SK-N-SH (cell line): ENCODE measurements around the gene BTK. TPM values are rescaled to one million over a fixed set of nuclear protein-coding genes. Genes with fewer than 3 reads are reported as not detected.
A peak's percentile ranks its signal among the peaks of the same experiment; 100 is the strongest.

ENCODE experiments used
- CTCF ChIA-PET: fragments of 300-600, 350-600 bp; formaldehyde crosslinking; extraction: SDS; loops from one replicate; lab custom pipeline; 2021; lab: Yijun Ruan, JAX
- POLR2A ChIA-PET: fragments of 350-600 bp; sonication (Branson Sonifier 250); formaldehyde crosslinking; extraction: SDS; loops from one replicate; lab custom pipeline; 2020; ENCODE audit warnings: antibody characterized with exemption, inconsistent platforms; lab: Yijun Ruan, JAX
- DNase-seq: peaks from one replicate; pipeline ENCODE4 v3.0.0; 2012
- H2AFZ ChIP-seq: fragments of 200-600 bp; sonication (generic); 2 replicates; pipeline ENCODE4 v1.8.1; 2016; ENCODE audit warnings: antibody characterized with exemption, mild to moderate bottlenecking, low read depth
- H3F3A ChIP-seq: fragments of 200-600 bp; sonication (generic); replicated peaks from 2 replicates; pipeline ENCODE3; 2016; ENCODE audit warnings: antibody characterized with exemption, mild to moderate bottlenecking; ENCODE audit not compliant: insufficient read depth
- H3K27ac ChIP-seq, 2 experiments: fragments of 200-500 bp in 1 of 2; fragments of 200-600 bp in 1 of 2; sonication (Bioruptor generic) in 1 of 2; sonication (generic), shearing (Covaris generic) in 1 of 2; 2 replicates each; pipeline versions ENCODE4 v1.5.1 to v1.6.1; 2014 to 2016; ENCODE audit warnings: low read depth in 2 of 2, inconsistent platforms in 1 of 2, low read length in 1 of 2, mild to moderate bottlenecking in 1 of 2, mixed read lengths in 1 of 2
- H3K27me3 ChIP-seq: fragments of 200-600 bp; sonication (generic), shearing (Covaris generic); 2 replicates; pipeline ENCODE4 v1.6.1; 2016; ENCODE audit warnings: mixed run types; ENCODE audit not compliant: insufficient read depth
- H3K36me3 ChIP-seq, 2 experiments: fragments of 200-500 bp in 1 of 2; fragments of 200-600 bp in 1 of 2; sonication (Bioruptor generic) in 1 of 2; sonication (generic) in 1 of 2; replicated peaks in 1 of 2; 2 replicates each; pipeline versions ENCODE3 to v1.5.1; 2014 to 2016; ENCODE audit warnings: low read length in 1 of 2, mild to moderate bottlenecking in 1 of 2; ENCODE audit not compliant: insufficient read depth in 2 of 2, control insufficient read depth in 1 of 2
- H3K4me1 ChIP-seq, 2 experiments: fragments of 200-500 bp in 1 of 2; fragments of 200-600 bp in 1 of 2; sonication (Bioruptor generic) in 1 of 2; sonication (generic), shearing (Covaris generic) in 1 of 2; 2 replicates each; pipeline versions ENCODE4 v1.5.1 to v1.6.1; 2014 to 2016; ENCODE audit warnings: low read depth in 1 of 2, low read length in 1 of 2, mixed run types in 1 of 2; ENCODE audit not compliant: insufficient read depth in 2 of 2, control insufficient read depth in 1 of 2
- H3K4me2 ChIP-seq: fragments of 200-600 bp; sonication (generic), shearing (Covaris generic); 2 replicates; pipeline ENCODE4 v1.6.1; 2017; ENCODE audit warnings: mixed run types
- H3K4me3 ChIP-seq, 2 experiments: fragments of 200-500 bp in 1 of 2; fragments of 200-600 bp in 1 of 2; sonication (Bioruptor generic) in 1 of 2; sonication (generic), shearing (Covaris generic) in 1 of 2; 2 replicates each; pipeline versions ENCODE4 v1.5.1 to v1.8.1; 2014 to 2016; ENCODE audit warnings: low read depth in 2 of 2, inconsistent platforms in 1 of 2, low read length in 1 of 2, mild to moderate bottlenecking in 1 of 2, mixed read lengths in 1 of 2, moderate library complexity in 1 of 2
- H3K79me2 ChIP-seq: fragments of 200-600 bp; sonication (generic); 2 replicates; pipeline ENCODE4 v1.8.1; 2017; ENCODE audit warnings: mild to moderate bottlenecking; ENCODE audit not compliant: insufficient read depth
- H3K9ac ChIP-seq: fragments of 200-600 bp; sonication (generic); 2 replicates; pipeline ENCODE4 v1.6.1; 2017; ENCODE audit warnings: mixed run types
- H3K9me2 ChIP-seq: fragments of 200-600 bp; sonication (generic); 2 replicates; pipeline ENCODE4 v1.6.1; 2017; ENCODE audit warnings: mixed run types
- H3K9me3 ChIP-seq: fragments of 200-600 bp; sonication (generic); 2 replicates; pipeline ENCODE4 v1.6.1; 2017; ENCODE audit warnings: mixed run types, mild to moderate bottlenecking, moderate library complexity
- H4K20me1 ChIP-seq: fragments of 200-600 bp; sonication (generic); 2 replicates; pipeline ENCODE4 v1.6.1; 2017; ENCODE audit warnings: mild to moderate bottlenecking, mixed run types; ENCODE audit not compliant: insufficient read depth
- ELF1 ChIP-seq: IDR thresholded peaks from 2 replicates; pipeline ENCODE4 v1.4.0; 2012
- FOSL2 ChIP-seq: IDR thresholded peaks from 2 replicates; pipeline ENCODE4 v1.4.0; 2012; ENCODE audit warnings: low read depth, mild to moderate bottlenecking, moderate library complexity, borderline replicate concordance
- GABPA ChIP-seq: IDR thresholded peaks from 2 replicates; pipeline ENCODE4 v1.4.0; 2012; ENCODE audit warnings: low read depth, mild to moderate bottlenecking
- JUND ChIP-seq: IDR thresholded peaks from 2 replicates; pipeline ENCODE4 v1.4.0; 2012
- MEF2A ChIP-seq: IDR thresholded peaks from 2 replicates; pipeline ENCODE4 v1.4.0; 2012; ENCODE audit warnings: low read depth, borderline replicate concordance
- RCOR1 ChIP-seq: fragments of 150-350 bp; IDR thresholded peaks from 2 replicates; pipeline ENCODE4 v1.6.1; 2017; ENCODE audit warnings: antibody characterized with exemption, low read length
- TCF12 ChIP-seq: IDR thresholded peaks from 2 replicates; pipeline ENCODE4 v1.4.0; 2012
- TEAD4 ChIP-seq: IDR thresholded peaks from 2 replicates; pipeline ENCODE4 v1.4.0; 2012; ENCODE audit warnings: mild to moderate bottlenecking, borderline replicate concordance; ENCODE audit not compliant: insufficient read depth
- WGBS: methylation state at CpG from one replicate; pipeline ENCODE4 v1.1.6; 2017; ENCODE audit warnings: low lambda C conversion rate; 5-methylcytosine and 5-hydroxymethylcytosine counted together
- polyA plus RNA-seq, 3 experiments: library from polyadenylated mRNA; depleted of rRNA; stranded (reverse); fragments of >200 nt; gene quantifications; 2 replicates each; pipeline ENCODE4 v1.2.3, GENCODE V29; 2012
- TF ChIP-seq, protein P1 (sequence below): IDR thresholded peaks from 2 replicates; pipeline ENCODE4 v1.6.1; 2012; ENCODE audit warnings: mild to moderate bottlenecking, low read depth, low read length, moderate library complexity

The BTK gene
- not detected in 2 replicates for polyA plus RNA-seq (2012; rRNA removed)
- not detected in 2 replicates for polyA plus RNA-seq (2012; cell fraction: cytosol; rRNA removed)
- not detected in 2 replicates for polyA plus RNA-seq (2012; cell fraction: nucleus; rRNA removed)

DNA sequence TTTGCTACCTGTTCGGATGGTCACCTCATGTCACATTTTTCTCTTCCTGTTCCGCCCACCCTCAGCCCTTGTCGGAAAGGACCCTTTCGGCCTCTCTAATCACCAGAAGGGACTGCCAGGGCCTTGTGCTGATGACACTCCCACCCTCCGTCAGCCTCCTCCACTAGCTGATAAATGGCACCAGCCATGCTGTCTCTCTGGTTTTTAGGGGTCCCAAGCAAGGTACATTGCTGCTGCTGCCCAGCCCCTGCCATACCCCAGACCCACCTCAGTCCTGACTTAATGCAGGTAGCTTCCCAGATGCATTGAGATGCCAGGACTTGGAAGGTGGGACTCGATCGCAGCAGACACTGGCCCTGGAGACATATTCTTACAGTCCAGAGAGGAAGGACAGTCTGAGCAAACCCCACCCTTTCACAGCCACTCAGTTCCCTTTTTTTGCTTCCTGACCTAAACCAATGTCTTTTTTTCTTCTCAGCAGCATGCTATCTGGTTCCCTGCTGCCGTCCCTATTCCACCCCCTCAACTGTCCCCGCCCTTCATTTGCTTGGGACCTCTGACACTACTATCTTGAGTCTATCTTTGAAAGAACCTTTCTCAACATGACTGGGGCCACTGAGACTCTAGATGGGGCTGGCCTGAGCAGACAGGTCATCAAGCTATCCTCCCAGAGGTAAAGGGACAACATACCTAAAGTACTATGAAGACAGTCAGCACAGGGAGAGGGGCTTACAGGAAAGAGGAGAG is at the start of gene BTK:
TSS of gene BTK (minus strand) at position 397 of the 747 bp plus-strand sequence. CDS start 10,907 bp downstream, outside the sequence.
- no peak within 1 kb of the TSS for H3K4me2 ChIP-seq
- TF ChIP-seq, protein P1, sequence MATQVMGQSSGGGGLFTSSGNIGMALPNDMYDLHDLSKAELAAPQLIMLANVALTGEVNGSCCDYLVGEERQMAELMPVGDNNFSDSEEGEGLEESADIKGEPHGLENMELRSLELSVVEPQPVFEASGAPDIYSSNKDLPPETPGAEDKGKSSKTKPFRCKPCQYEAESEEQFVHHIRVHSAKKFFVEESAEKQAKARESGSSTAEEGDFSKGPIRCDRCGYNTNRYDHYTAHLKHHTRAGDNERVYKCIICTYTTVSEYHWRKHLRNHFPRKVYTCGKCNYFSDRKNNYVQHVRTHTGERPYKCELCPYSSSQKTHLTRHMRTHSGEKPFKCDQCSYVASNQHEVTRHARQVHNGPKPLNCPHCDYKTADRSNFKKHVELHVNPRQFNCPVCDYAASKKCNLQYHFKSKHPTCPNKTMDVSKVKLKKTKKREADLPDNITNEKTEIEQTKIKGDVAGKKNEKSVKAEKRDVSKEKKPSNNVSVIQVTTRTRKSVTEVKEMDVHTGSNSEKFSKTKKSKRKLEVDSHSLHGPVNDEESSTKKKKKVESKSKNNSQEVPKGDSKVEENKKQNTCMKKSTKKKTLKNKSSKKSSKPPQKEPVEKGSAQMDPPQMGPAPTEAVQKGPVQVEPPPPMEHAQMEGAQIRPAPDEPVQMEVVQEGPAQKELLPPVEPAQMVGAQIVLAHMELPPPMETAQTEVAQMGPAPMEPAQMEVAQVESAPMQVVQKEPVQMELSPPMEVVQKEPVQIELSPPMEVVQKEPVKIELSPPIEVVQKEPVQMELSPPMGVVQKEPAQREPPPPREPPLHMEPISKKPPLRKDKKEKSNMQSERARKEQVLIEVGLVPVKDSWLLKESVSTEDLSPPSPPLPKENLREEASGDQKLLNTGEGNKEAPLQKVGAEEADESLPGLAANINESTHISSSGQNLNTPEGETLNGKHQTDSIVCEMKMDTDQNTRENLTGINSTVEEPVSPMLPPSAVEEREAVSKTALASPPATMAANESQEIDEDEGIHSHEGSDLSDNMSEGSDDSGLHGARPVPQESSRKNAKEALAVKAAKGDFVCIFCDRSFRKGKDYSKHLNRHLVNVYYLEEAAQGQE = no peak
- TF ChIP-seq ELF1 = no peak
- TF ChIP-seq RCOR1 = no peak
- no peak for TF ChIP-seq MEF2A
- DNase-seq = no peak
- H3K9me2 ChIP-seq = no peaks in the 10 kb centered on the region
- H3K79me2 ChIP-seq = peaks cover 1% of the 10 kb centered on the region; the same call in 1 of the 2 replicates
- no peaks in the 10 kb centered on the region for H3F3A ChIP-seq
- ChIA-PET CTCF (no interaction called here), POLR2A (no interaction called here)
- no peak within 1 kb of the TSS for H3K27ac ChIP-seq
- 49% methylated on average over 9 of the region's 9 CpGs for WGBS
- H3K4me1 ChIP-seq = peaks cover 0 to 4% of the 10 kb centered on the region in 2 experiments; a peak in 1 of 4 replicates
- H3K4me3 ChIP-seq = no peak within 1 kb of the TSS
- H4K20me1 ChIP-seq = no peaks in the 10 kb centered on the region
- H2AFZ ChIP-seq = no peak within 1 kb of the TSS
- H3K9me3 ChIP-seq = no peaks in the 10 kb centered on the region
- H3K27me3 ChIP-seq = peaks cover 9% of the 10 kb centered on the region; the same call in 1 of the 2 replicates
- no peak within 1 kb of the TSS for H3K9ac ChIP-seq
- H3K36me3 ChIP-seq = no peaks in the 10 kb centered on the region

DNA sequence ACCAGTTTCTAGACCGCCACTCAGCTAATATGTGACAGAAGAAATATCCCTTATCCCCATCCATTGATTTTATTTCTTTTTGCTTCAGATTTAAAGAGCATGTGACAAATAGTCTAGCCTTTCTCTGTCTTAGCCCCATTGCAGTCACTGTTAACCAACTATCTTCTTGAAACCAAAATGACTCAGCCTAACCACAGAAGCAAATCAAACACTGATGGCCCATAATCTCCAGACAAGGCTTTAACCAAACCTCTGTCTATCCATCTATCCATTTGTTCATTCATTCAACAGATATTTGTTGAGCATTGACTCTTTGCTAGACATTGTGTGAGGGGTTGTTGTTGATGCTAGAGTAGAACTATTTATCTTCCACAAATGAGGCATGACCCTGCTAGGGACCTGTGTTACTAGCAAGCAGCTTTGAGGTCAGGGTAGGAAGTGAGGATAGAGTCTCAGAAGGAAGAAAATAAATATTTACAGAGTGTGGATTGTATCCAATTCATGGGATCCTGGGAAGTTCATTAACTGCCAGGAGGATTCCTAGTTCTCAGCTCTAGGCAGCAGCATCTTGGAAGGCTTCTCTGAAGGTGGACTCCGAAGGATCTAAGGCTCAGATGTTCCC is 44.6 kb upstream of the BTK start:
- H3K4me1 ChIP-seq = no peaks in the 10 kb centered on the region
- TF ChIP-seq FOSL2 = 0 out of 2 replicates have a peak, but pooled peaks have one; percentile 14
- TF ChIP-seq TEAD4 = no peak
- peak; percentile 7; the same call in 1 of the 2 replicates for TF ChIP-seq TCF12
- no peak for TF ChIP-seq GABPA
- peak; percentile 23; the same call in 1 of the 2 replicates for TF ChIP-seq JUND
- TF ChIP-seq, all 33 proteins: peak for 3
- Histone ChIP-seq H3K27ac (peak overlapping the region in 1 of 2 experiments; percentile 62; a peak in 3 of 4 replicates), H4K20me1 (no peaks in the 10 kb centered on the region), H3K27me3 (no peaks in the 10 kb centered on the region), H3K4me3 (no peak overlapping the region), H3K36me3 (no peaks in the 10 kb centered on the region), H3K9ac (no peak overlapping the region), H3F3A (peaks cover 17% of the 10 kb centered on the region), H3K79me2 (no peaks in the 10 kb centered on the region), H2AFZ (no peak overlapping the region), H3K4me2 (peak overlapping the region; percentile 29; the same call in 1 of the 2 replicates), H3K9me2 (no peaks in the 10 kb centered on the region), H3K9me3 (no peaks in the 10 kb centered on the region)
- DNase-seq = no peak
- CTCF ChIA-PET = no interaction called here
- POLR2A ChIA-PET = no interaction called here
- 73% methylated on average over 2 of the region's 2 CpGs for WGBS
